Measurements from ENCODE around the gene GPR179. TPM values are rescaled to one million over a fixed set of nuclear protein-coding genes. Genes with fewer than 3 reads are reported as not detected.
"Not testable (repeated sequence)": the region's sequence is repeated elsewhere in the genome, so short reads cannot be mapped to it uniquely, and the experiment has no call there.

The GPR179 gene
- total RNA-seq, 1 experiment from 2014 or later = 0.05 TPM

GRCh38 chr17:38320482-38320881, 23.3 kb downstream of the GPR179 start:
- intact Hi-C loops (cut with micrococcal nuclease; ENCODE audit: unreplicated experiment) = no loop called here
- peaks cover 62% of the 10 kb centered on the region for H3K36me3 Mint-ChIP-seq (ENCODE audit: insufficient read depth, unreplicated experiment)
- H3K9me3 ChIP-seq = no peaks in the 10 kb centered on the region
- H3K27me3 Mint-ChIP-seq (ENCODE audit: insufficient read depth, unreplicated experiment) = no peaks in the 10 kb centered on the region
- POLR2A ChIA-PET = interaction anchor here (0.6 to 0.7 kb wide), 2 partner anchors 31 to 64 kb away, joined by 4 to 6 read pairs; no protein-coding TSS in a partner anchor
- no peaks in the 10 kb centered on the region for H3K27me3 ChIP-seq (replicated peaks; ENCODE audit: control insufficient read depth, insufficient read depth, low read length)
- CTCF ChIA-PET = interaction anchor here (0.9 to 2.6 kb wide), 3 partner anchors 14 to 94 kb away, joined by 6 to 11 read pairs (median 7); no protein-coding TSS in a partner anchor
- peak; percentile 70 to 79 for DNase-seq
- H3K4me3 ChIP-seq (ENCODE audit: low read depth, low read length) = no peak overlapping the region
- H3K9me3 Mint-ChIP-seq (ENCODE audit: unreplicated experiment) = no peaks in the 10 kb centered on the region
- H3K4me3 Mint-ChIP-seq (ENCODE audit: unreplicated experiment) = peak overlapping the region; percentile 11
- TF ChIP-seq CTCF (IDR thresholded peaks at IDR 0.05; ENCODE audit: insufficient read depth in 1 of 2, low read depth in 1 of 2, low read length in 1 of 2, severe bottlenecking in 1 of 2, unreplicated experiment in 1 of 2) = no peak
- BruUV-seq (replicated peaks) = no TSS peak
- H3K4me1 Mint-ChIP-seq (ENCODE audit: low read depth, unreplicated experiment) = peaks cover 16% of the 10 kb centered on the region
- H3K36me3 ChIP-seq (ENCODE audit: control insufficient read depth, insufficient read depth, low read length) = peaks cover 10% of the 10 kb centered on the region
- peaks cover 30% of the 10 kb centered on the region for H3K4me1 ChIP-seq
- peak overlapping the region; percentile 34 for H3K27ac Mint-ChIP-seq (ENCODE audit: unreplicated experiment)

DNA sequence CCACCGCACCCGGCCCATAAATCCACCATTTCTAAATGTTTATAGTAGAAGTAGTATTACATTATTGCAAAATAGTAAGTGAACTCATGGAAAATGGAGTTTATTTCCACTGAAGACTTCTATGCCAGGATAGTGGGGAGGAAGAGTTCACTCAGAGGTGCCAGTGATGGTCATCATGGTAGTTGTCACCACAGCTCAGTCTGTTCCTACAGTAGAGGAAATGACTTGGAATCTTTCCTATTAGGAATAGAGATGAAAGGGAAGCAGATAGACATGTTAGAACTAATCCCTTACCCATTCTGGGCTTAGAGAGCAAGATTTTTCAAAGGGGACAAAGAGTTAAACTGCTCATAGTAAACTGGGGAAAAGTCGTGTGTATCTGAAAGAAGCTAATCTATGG, 26.7 kb downstream of the GPR179 start:
- intact Hi-C loops (cut with micrococcal nuclease; ENCODE audit: unreplicated experiment) = no loop called here
- H3K4me3 Mint-ChIP-seq (ENCODE audit: unreplicated experiment) = no peak overlapping the region
- H3K27ac Mint-ChIP-seq (ENCODE audit: unreplicated experiment) = no peak overlapping the region
- peaks cover 6% of the 10 kb centered on the region; the same call in 1 of the 2 replicates for H3K36me3 ChIP-seq (ENCODE audit: control insufficient read depth, insufficient read depth, low read length)
- peaks cover 7% of the 10 kb centered on the region for H3K4me1 Mint-ChIP-seq (ENCODE audit: low read depth, unreplicated experiment)
- no peaks in the 10 kb centered on the region for H3K9me3 ChIP-seq
- no peaks in the 10 kb centered on the region for H3K9me3 Mint-ChIP-seq (ENCODE audit: unreplicated experiment)
- CTCF ChIA-PET = interaction anchor here (1.6 kb wide), 1 partner anchor 32 kb away, joined by 10 read pairs; no protein-coding TSS in a partner anchor
- BruUV-seq (replicated peaks) = no TSS peak
- H3K36me3 Mint-ChIP-seq (ENCODE audit: insufficient read depth, unreplicated experiment) = peaks cover 71% of the 10 kb centered on the region
- no peaks in the 10 kb centered on the region for H3K27me3 ChIP-seq (replicated peaks; ENCODE audit: control insufficient read depth, insufficient read depth, low read length)
- TF ChIP-seq CTCF (IDR thresholded peaks at IDR 0.05; ENCODE audit: insufficient read depth in 1 of 2, low read depth in 1 of 2, low read length in 1 of 2, severe bottlenecking in 1 of 2, unreplicated experiment in 1 of 2) = no peak
- peaks cover 9% of the 10 kb centered on the region; the same call in 1 of the 2 replicates for H3K4me1 ChIP-seq
- DNase-seq = no peak
- POLR2A ChIA-PET = no interaction called here
- H3K4me3 ChIP-seq (ENCODE audit: low read depth, low read length) = no peak overlapping the region
- no peaks in the 10 kb centered on the region for H3K27me3 Mint-ChIP-seq (ENCODE audit: insufficient read depth, unreplicated experiment)

GRCh38 chr17:38315497-38315896, 28.3 kb downstream of the GPR179 start:
- intact Hi-C loops (cut with micrococcal nuclease; ENCODE audit: unreplicated experiment) = no loop called here
- CTCF ChIA-PET = interaction anchor here (0.6 kb wide), 1 partner anchor 124 kb away, joined by 3 read pairs; no protein-coding TSS in a partner anchor
- H3K4me3 ChIP-seq (ENCODE audit: low read depth, low read length) = no peak overlapping the region
- no TSS peak for BruUV-seq (replicated peaks)
- no peaks in the 10 kb centered on the region for H3K27me3 Mint-ChIP-seq (ENCODE audit: insufficient read depth, unreplicated experiment)
- no peak for TF ChIP-seq CTCF (IDR thresholded peaks at IDR 0.05; ENCODE audit: insufficient read depth in 1 of 2, low read depth in 1 of 2, low read length in 1 of 2, severe bottlenecking in 1 of 2, unreplicated experiment in 1 of 2)
- peaks cover 67% of the 10 kb centered on the region for H3K36me3 Mint-ChIP-seq (ENCODE audit: insufficient read depth, unreplicated experiment)
- POLR2A ChIA-PET = no interaction called here
- H3K4me1 Mint-ChIP-seq (ENCODE audit: low read depth, unreplicated experiment) = peaks cover 7% of the 10 kb centered on the region
- H3K36me3 ChIP-seq (ENCODE audit: control insufficient read depth, insufficient read depth, low read length) = peaks cover 6% of the 10 kb centered on the region; the same call in 1 of the 2 replicates
- peaks cover 9% of the 10 kb centered on the region; the same call in 1 of the 2 replicates for H3K4me1 ChIP-seq
- no peaks in the 10 kb centered on the region for H3K9me3 Mint-ChIP-seq (ENCODE audit: unreplicated experiment)
- H3K4me3 Mint-ChIP-seq (ENCODE audit: unreplicated experiment) = no peak overlapping the region
- no peaks in the 10 kb centered on the region for H3K27me3 ChIP-seq (replicated peaks; ENCODE audit: control insufficient read depth, insufficient read depth, low read length)
- no peaks in the 10 kb centered on the region for H3K9me3 ChIP-seq
- no peak for DNase-seq
- no peak overlapping the region for H3K27ac Mint-ChIP-seq (ENCODE audit: unreplicated experiment)

GRCh38 chr17:38296834-38297517, 46.8 kb downstream of the GPR179 start, which contains the start of gene MRPL45:
Gene MRPL45, plus strand, starts transcription at chr17:38297168. Its CDS starts 16 bp downstream, at chr17:38297184.
- peak within 1 kb of the TSS; percentile 99 for H3K4me3 Mint-ChIP-seq (ENCODE audit: unreplicated experiment)
- H3K4me1 Mint-ChIP-seq (ENCODE audit: low read depth, unreplicated experiment); intact Hi-C loops (cut with micrococcal nuclease; ENCODE audit: unreplicated experiment); POLR2A ChIA-PET; H3K36me3 ChIP-seq (ENCODE audit: control insufficient read depth, insufficient read depth, low read length); H3K27me3 Mint-ChIP-seq (ENCODE audit: insufficient read depth, unreplicated experiment); H3K27me3 ChIP-seq (replicated peaks; ENCODE audit: control insufficient read depth, insufficient read depth, low read length); H3K9me3 ChIP-seq; BruUV-seq (replicated peaks); H3K9me3 Mint-ChIP-seq (ENCODE audit: unreplicated experiment); H3K4me1 ChIP-seq: not testable (repeated sequence)
- peaks cover 27% of the 10 kb centered on the region for H3K36me3 Mint-ChIP-seq (ENCODE audit: insufficient read depth, unreplicated experiment)
- DNase-seq = peak; percentile 98
- H3K4me3 ChIP-seq (ENCODE audit: low read depth, low read length) = peak within 1 kb of the TSS; percentile 46
- peak within 1 kb of the TSS; percentile 96 for H3K27ac Mint-ChIP-seq (ENCODE audit: unreplicated experiment)
- CTCF ChIA-PET = interaction anchor here (1.3 kb wide), 1 partner anchor 117 kb away, joined by 3 read pairs; no protein-coding TSS in a partner anchor

Data from Caco-2 (cell line).